ENCODE measurements around the gene ITPR1. TPM values are rescaled to one million over a fixed set of nuclear protein-coding genes. Genes with fewer than 3 reads are reported as not detected.

Gene ITPR1
- total RNA-seq, 1 donor from 2014 or later = 117 TPM

DNA sequence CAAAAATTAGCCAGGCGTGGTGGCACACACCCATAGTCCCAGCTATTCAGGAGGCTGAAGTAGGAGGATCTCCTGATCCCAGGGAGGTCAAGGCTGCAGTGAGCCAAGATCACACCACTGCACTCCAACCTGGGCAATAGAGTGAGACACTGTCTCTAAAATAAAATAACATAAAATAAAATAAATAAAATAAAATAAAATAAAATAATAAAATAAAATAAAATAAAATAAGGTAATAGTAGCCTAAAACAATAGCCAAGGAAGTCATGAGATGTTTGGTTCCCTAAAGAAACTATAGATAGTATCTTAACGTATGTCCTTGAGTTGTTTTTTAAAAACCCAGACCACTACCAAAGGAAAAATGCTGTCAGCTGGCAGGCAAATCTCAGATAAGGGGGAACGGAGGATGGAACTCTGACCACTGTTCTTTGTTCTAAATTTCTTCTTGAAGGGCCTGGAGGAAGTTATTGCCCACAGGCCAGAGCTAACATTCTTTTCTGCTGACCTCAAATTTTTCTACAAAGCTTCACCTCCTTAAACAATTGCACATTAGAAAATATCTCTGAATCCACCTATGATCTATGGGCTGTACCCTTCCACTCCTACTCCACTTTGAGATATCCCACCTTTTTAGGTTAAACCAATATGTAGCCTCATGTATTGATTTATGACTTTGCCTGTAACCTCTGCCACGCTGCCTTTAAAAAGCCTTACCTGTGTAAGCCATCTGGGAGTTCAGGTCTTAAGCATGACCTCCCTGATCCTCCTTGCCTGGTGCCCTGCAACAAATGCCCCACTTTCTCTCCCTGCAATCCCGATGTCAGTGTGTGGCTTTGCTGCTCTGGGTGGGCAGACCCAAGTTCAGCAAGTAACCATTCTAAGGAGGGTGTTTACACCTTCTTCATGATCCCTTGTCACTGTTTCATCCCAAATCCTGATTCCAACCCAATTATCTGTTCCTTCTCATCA is 359.9 kb downstream of the ITPR1 start:
- Mint-ChIP-seq H3K9me3 (peaks cover 7% of the 10 kb centered on the region), H3K27me3 (ENCODE audit: low read depth) (no peaks in the 10 kb centered on the region)
- intact Hi-C loops (cut with micrococcal nuclease) = loop anchor here (5.0 kb wide), 3 partner anchors 269 to 446 kb away; partner anchors contain the start of gene ARL8B

GRCh38 chr3:4853749-4854140 is 360.6 kb downstream of the ITPR1 start:
- Mint-ChIP-seq H3K36me3 (ENCODE audit: low read depth) (peaks cover 55% of the 10 kb centered on the region), H3K4me1 (ENCODE audit: low read depth) (peaks cover 71% of the 10 kb centered on the region), H3K27ac (peak overlapping the region; percentile 87), H3K27me3 (ENCODE audit: low read depth) (no peaks in the 10 kb centered on the region), H3K4me3 (ENCODE audit: low read depth) (peak overlapping the region; percentile 32), H3K9me3 (peaks cover 12% of the 10 kb centered on the region)
- intact Hi-C loops (cut with micrococcal nuclease) = loop anchor here (5.0 kb wide), 3 partner anchors 269 to 446 kb away; partner anchors contain the start of gene ARL8B
- no peak for DNase-seq (ENCODE audit: low spot score)

More for the DNA sequence above, 359.9 kb downstream of the ITPR1 start:
- Mint-ChIP-seq H3K4me3 (ENCODE audit: low read depth) (peak overlapping the region; percentile 32), H3K27ac (peak overlapping the region; percentile 97), H3K36me3 (ENCODE audit: low read depth) (peaks cover 56% of the 10 kb centered on the region), H3K4me1 (ENCODE audit: low read depth) (peaks cover 77% of the 10 kb centered on the region)
- DNase-seq (ENCODE audit: low spot score) = no peak

GRCh38 chr3:4855676-4856075 is 362.5 kb downstream of the ITPR1 start:
- H3K4me3 Mint-ChIP-seq (ENCODE audit: low read depth) = no peak overlapping the region
- peaks cover 26% of the 10 kb centered on the region for H3K9me3 Mint-ChIP-seq
- DNase-seq (ENCODE audit: low spot score) = no peak
- H3K27ac Mint-ChIP-seq = peak overlapping the region; percentile 72
- peaks cover 56% of the 10 kb centered on the region for H3K4me1 Mint-ChIP-seq (ENCODE audit: low read depth)
- peaks cover 63% of the 10 kb centered on the region for H3K36me3 Mint-ChIP-seq (ENCODE audit: low read depth)
- intact Hi-C loops (cut with micrococcal nuclease) = no loop called here
- H3K27me3 Mint-ChIP-seq (ENCODE audit: low read depth) = no peaks in the 10 kb centered on the region

GRCh38 chr3:4856136-4856535 is 363.0 kb downstream of the ITPR1 start:
- H3K27me3 Mint-ChIP-seq (ENCODE audit: low read depth) = no peaks in the 10 kb centered on the region
- H3K4me3 Mint-ChIP-seq (ENCODE audit: low read depth) = no peak overlapping the region
- peaks cover 31% of the 10 kb centered on the region for H3K9me3 Mint-ChIP-seq
- H3K27ac Mint-ChIP-seq = peak overlapping the region; percentile 72
- intact Hi-C loops (cut with micrococcal nuclease) = no loop called here
- peaks cover 68% of the 10 kb centered on the region for H3K36me3 Mint-ChIP-seq (ENCODE audit: low read depth)
- H3K4me1 Mint-ChIP-seq (ENCODE audit: low read depth) = peaks cover 51% of the 10 kb centered on the region
- DNase-seq (ENCODE audit: low spot score) = no peak

- Mint-ChIP-seq H3K27ac (peak overlapping the region; percentile 15), H3K4me1 (ENCODE audit: low read depth) (peaks cover 47% of the 10 kb centered on the region), H3K4me3 (ENCODE audit: low read depth) (no peak overlapping the region), H3K27me3 (ENCODE audit: low read depth) (no peaks in the 10 kb centered on the region), H3K36me3 (ENCODE audit: low read depth) (peaks cover 69% of the 10 kb centered on the region), H3K9me3 (peaks cover 35% of the 10 kb centered on the region)
- DNase-seq (ENCODE audit: low spot score) = no peak
- intact Hi-C loops (cut with micrococcal nuclease) = no loop called here
Observed at GRCh38 chr3:4856564-4856963, 363.4 kb downstream of the ITPR1 start.

DNA sequence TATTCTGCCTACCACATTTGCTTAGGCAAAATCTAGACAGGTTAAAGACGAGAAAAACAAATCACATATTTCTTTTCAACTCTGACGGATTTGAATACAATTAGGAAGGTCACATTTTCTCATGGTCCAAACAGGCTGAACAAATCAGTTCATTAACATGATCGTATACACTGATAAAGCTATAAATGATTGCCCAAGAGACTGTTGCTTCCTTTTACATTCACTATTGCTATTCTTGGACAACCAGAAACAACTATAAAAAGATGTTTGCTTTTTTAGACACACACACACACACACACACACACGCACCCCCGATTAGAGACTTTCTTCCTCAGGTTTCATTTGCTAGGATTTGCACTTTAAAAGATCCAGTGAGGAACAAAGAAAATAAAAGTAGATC is 363.8 kb downstream of the ITPR1 start:
- no peak overlapping the region for H3K27ac Mint-ChIP-seq
- no peak for DNase-seq (ENCODE audit: low spot score)
- H3K27me3 Mint-ChIP-seq (ENCODE audit: low read depth) = no peaks in the 10 kb centered on the region
- H3K4me3 Mint-ChIP-seq (ENCODE audit: low read depth) = no peak overlapping the region
- peaks cover 43% of the 10 kb centered on the region for H3K4me1 Mint-ChIP-seq (ENCODE audit: low read depth)
- H3K36me3 Mint-ChIP-seq (ENCODE audit: low read depth) = peaks cover 74% of the 10 kb centered on the region
- intact Hi-C loops (cut with micrococcal nuclease) = no loop called here
- H3K9me3 Mint-ChIP-seq = peaks cover 39% of the 10 kb centered on the region

- no peaks in the 10 kb centered on the region for H3K27me3 Mint-ChIP-seq (ENCODE audit: low read depth)
- no peak overlapping the region for H3K27ac Mint-ChIP-seq
- H3K9me3 Mint-ChIP-seq = peaks cover 65% of the 10 kb centered on the region
- no peak for DNase-seq (ENCODE audit: low spot score)
- H3K4me1 Mint-ChIP-seq (ENCODE audit: low read depth) = peaks cover 34% of the 10 kb centered on the region
- no peak overlapping the region for H3K4me3 Mint-ChIP-seq (ENCODE audit: low read depth)
- H3K36me3 Mint-ChIP-seq (ENCODE audit: low read depth) = peaks cover 90% of the 10 kb centered on the region
- intact Hi-C loops (cut with micrococcal nuclease) = no loop called here
Observed at GRCh38 chr3:4859788-4860187, 366.6 kb downstream of the ITPR1 start.

DNA sequence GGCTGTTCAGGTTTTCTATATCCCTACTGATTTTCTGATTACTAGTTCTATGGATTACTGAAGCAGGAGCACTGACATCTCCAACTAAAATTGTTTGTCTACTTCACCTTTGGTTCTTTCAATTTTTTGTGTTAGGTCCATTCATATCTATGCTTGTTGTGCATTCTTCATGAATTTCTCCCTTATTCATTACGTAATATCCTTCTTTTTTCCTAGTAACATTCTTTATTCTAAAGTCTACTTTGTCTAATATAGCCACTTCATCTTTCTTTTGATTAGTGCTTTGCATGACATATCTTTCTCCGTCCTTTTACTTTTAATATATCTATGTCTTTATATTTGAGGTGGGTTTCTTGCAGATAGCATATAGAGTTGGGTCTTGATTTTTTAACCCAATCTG is 369.8 kb downstream of the ITPR1 start:
- no peak for DNase-seq (ENCODE audit: low spot score)
- Mint-ChIP-seq H3K27me3 (ENCODE audit: low read depth) (no peaks in the 10 kb centered on the region), H3K36me3 (ENCODE audit: low read depth) (peaks cover 69% of the 10 kb centered on the region), H3K9me3 (peaks cover 58% of the 10 kb centered on the region), H3K4me3 (ENCODE audit: low read depth) (no peak overlapping the region), H3K27ac (no peak overlapping the region), H3K4me1 (ENCODE audit: low read depth) (peaks cover 31% of the 10 kb centered on the region)
- intact Hi-C loops (cut with micrococcal nuclease) = no loop called here

- H3K27ac Mint-ChIP-seq = no peak overlapping the region
- H3K9me3 Mint-ChIP-seq = peaks cover 48% of the 10 kb centered on the region
- intact Hi-C loops (cut with micrococcal nuclease) = no loop called here
- H3K4me3 Mint-ChIP-seq (ENCODE audit: low read depth) = no peak overlapping the region
- no peak for DNase-seq (ENCODE audit: low spot score)
- H3K4me1 Mint-ChIP-seq (ENCODE audit: low read depth) = peaks cover 36% of the 10 kb centered on the region
- peaks cover 58% of the 10 kb centered on the region for H3K36me3 Mint-ChIP-seq (ENCODE audit: low read depth)
- H3K27me3 Mint-ChIP-seq (ENCODE audit: low read depth) = no peaks in the 10 kb centered on the region
Observed at GRCh38 chr3:4864503-4864902, 371.4 kb downstream of the ITPR1 start.

DNA sequence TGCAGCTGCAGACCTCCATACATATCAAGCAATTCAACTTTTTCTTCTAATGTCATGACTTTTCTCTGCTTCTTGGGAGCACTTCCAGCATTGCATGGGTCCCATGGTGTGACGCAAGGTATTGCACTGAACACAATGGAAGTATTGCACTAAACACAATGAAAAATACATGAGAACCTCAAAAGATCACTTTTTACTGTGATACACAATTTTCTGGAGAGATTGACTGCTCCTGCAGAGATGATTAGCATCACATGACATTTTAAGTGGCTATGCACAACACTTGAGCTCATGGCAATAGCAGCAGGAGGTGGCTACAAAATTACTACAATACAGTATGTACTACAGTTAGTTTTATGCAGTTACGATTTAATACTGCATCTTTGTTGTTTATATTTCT is 372.6 kb downstream of the ITPR1 start:
- intact Hi-C loops (cut with micrococcal nuclease) = no loop called here
- H3K27me3 Mint-ChIP-seq (ENCODE audit: low read depth) = no peaks in the 10 kb centered on the region
- peaks cover 45% of the 10 kb centered on the region for H3K4me1 Mint-ChIP-seq (ENCODE audit: low read depth)
- peaks cover 39% of the 10 kb centered on the region for H3K9me3 Mint-ChIP-seq
- peaks cover 48% of the 10 kb centered on the region for H3K36me3 Mint-ChIP-seq (ENCODE audit: low read depth)
- H3K4me3 Mint-ChIP-seq (ENCODE audit: low read depth) = no peak overlapping the region
- no peak overlapping the region for H3K27ac Mint-ChIP-seq
- no peak for DNase-seq (ENCODE audit: low spot score)

DNA sequence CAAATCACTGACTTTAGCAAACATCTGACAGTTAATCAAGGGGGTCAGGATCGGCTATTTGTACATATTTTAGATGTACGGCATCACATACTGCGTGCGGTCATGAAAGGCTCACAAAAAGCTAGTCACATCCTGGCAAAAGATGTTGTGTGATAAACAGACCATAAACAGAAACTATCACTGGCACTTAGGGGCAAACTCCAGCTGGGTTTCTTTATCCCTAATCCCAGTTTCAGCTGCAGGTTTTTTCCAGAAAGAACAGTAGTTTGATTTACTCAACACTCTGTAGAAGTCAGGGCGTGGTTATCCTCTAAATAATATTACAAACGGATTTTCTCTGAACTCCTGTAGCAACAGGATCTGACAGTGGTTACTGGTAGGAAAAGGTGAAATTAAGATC is 373.7 kb downstream of the ITPR1 start:
- Mint-ChIP-seq H3K4me1 (ENCODE audit: low read depth) (peaks cover 48% of the 10 kb centered on the region), H3K9me3 (peaks cover 27% of the 10 kb centered on the region), H3K27ac (peak overlapping the region; percentile 92), H3K4me3 (ENCODE audit: low read depth) (peak overlapping the region; percentile 82), H3K27me3 (ENCODE audit: low read depth) (no peaks in the 10 kb centered on the region), H3K36me3 (ENCODE audit: low read depth) (peaks cover 36% of the 10 kb centered on the region)
- DNase-seq (ENCODE audit: low spot score) = no peak
- intact Hi-C loops (cut with micrococcal nuclease) = no loop called here

DNA sequence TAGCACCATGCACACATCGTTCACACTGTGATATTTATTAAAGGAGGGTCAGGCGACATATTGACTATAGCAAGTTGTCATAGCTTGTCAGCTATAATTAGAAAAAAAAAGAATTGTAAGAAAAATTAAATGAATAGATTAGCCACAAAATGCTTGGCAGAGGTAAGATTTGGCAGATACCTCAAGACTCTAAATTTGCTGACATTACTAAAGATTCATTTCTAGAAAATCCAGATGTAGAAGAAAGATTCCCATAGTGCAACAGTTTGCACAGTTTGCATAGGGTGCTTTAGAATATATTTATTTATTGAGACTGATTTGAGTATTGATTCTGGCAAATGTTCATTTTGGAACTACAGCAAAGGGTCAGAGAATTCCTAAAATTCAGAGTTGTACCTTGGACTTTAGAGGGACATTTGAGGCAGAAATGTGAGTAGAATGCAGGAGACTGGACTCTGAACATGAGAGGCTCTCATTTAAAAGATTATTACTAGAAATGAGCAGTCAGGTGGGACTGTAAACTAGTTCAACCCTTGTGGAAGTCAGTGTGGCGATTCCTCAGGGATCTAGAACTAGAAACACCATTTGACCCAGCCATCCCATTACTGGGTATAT is 384.1 kb downstream of the ITPR1 start:
- no peak for DNase-seq (ENCODE audit: low spot score)

DNA sequence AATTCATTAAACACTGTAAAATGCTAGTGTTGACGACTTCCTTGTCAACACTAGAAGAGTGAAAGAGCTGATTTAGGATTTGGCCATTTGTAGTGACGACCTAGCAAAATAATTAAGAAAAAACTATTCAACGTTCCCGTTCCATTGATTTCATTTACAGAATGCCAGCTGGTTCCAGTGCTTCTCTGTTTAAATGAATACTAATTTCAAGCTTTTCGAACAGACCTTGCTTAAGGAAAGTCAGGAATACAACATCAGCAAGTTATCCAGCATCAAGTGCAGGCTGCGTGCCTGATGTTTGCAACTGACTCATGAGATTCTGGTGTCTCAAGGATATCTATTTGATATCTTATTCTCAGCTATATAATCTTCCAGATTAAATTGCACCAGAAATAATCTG is 387.7 kb downstream of the ITPR1 start:
- Mint-ChIP-seq H3K4me1 (ENCODE audit: low read depth) (peaks cover 30% of the 10 kb centered on the region), H3K27ac (no peak overlapping the region), H3K36me3 (ENCODE audit: low read depth) (no peaks in the 10 kb centered on the region), H3K9me3 (peaks cover 8% of the 10 kb centered on the region), H3K4me3 (ENCODE audit: low read depth) (no peak overlapping the region), H3K27me3 (ENCODE audit: low read depth) (no peaks in the 10 kb centered on the region)
- intact Hi-C loops (cut with micrococcal nuclease) = no loop called here
- no peak for DNase-seq (ENCODE audit: low spot score)

More for the DNA sequence above, 384.1 kb downstream of the ITPR1 start:
- Mint-ChIP-seq H3K36me3 (ENCODE audit: low read depth) (no peaks in the 10 kb centered on the region), H3K4me3 (ENCODE audit: low read depth) (no peak overlapping the region), H3K27me3 (ENCODE audit: low read depth) (no peaks in the 10 kb centered on the region), H3K4me1 (ENCODE audit: low read depth) (peaks cover 20% of the 10 kb centered on the region), H3K27ac (no peak overlapping the region), H3K9me3 (peaks cover 1% of the 10 kb centered on the region)
- intact Hi-C loops (cut with micrococcal nuclease) = no loop called here
